ENCODE data around the gene PBX1. TPM values are rescaled to one million over a fixed set of nuclear protein-coding genes. Genes with fewer than 3 reads are reported as not detected.

Gene PBX1
- total and polyA plus RNA-seq, 5 experiments from 2014 or later, result 0.08 to 1.8 (median 1.4) TPM; not detected in 2

GRCh38 chr1:164586591-164586990, 27.6 kb downstream of the PBX1 start:
- Mint-ChIP-seq H3K36me3 (peaks cover 0 to 3% (median 1%) of the 10 kb centered on the region in 3 donors), H3K4me1 (peaks cover 0 to 2% (median 0%) of the 10 kb centered on the region in 4 donors), H3K27me3 (peaks cover 13 to 22% (median 16%) of the 10 kb centered on the region in 5 donors), H3K4me3 (no peak overlapping the region), H3K27ac (no peak overlapping the region), H3K9me3 (peaks cover 0 to 4% (median 0%) of the 10 kb centered on the region in 9 donors)
- no peak for ATAC-seq
- no peak for DNase-seq
- POLR2A ChIA-PET, result no interaction called here

GRCh38 chr1:164587617-164588501, 28.9 kb downstream of the PBX1 start:
- POLR2A ChIA-PET, result no interaction called here
- DNase-seq, result no peak
- Mint-ChIP-seq H3K27me3 (peaks cover 13 to 22% (median 18%) of the 10 kb centered on the region in 5 donors), H3K4me1 (peaks cover 0 to 2% (median 0%) of the 10 kb centered on the region in 4 donors), H3K27ac (no peak overlapping the region), H3K36me3 (peaks cover 0 to 3% (median 1%) of the 10 kb centered on the region in 3 donors), H3K4me3 (no peak overlapping the region), H3K9me3 (peaks cover 0 to 4% (median 0%) of the 10 kb centered on the region in 9 donors)
- ATAC-seq, result no peak

- Mint-ChIP-seq H3K36me3 (peaks cover 0 to 3% (median 0%) of the 10 kb centered on the region in 3 donors), H3K4me3 (no peak overlapping the region), H3K27me3 (peaks cover 13 to 22% (median 18%) of the 10 kb centered on the region in 5 donors), H3K9me3 (peaks cover 0 to 4% (median 0%) of the 10 kb centered on the region in 9 donors), H3K4me1 (peaks cover 0 to 2% (median 0%) of the 10 kb centered on the region in 4 donors), H3K27ac (no peak overlapping the region)
- ATAC-seq (no peak), DNase-seq (no peak)
- POLR2A ChIA-PET, result no interaction called here
These were observed 29.7 kb downstream of the PBX1 start for GRCh38 chr1:164588516-164589341.

DNA sequence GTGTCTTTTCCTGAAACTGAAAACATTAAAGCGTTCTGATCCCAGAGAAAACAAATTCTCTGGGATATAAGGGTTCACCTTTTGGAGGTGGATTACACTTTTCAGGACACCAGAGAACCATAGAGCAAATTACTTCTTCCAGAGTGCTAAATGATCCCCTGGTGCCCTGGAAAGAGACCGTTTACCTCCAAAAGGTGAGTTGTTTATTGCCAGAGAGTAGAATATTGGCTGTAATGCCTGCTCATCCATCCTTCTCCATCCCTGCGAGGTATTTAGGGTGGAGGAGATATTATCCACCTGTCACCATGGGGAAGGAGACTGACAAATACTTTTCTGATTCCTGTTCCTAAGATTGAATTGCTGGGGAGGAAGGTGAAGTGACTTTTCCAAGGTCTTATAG, 30.4 kb downstream of the PBX1 start:
- Mint-ChIP-seq H3K27me3 (peaks cover 13 to 22% (median 14%) of the 10 kb centered on the region in 5 donors), H3K27ac (no peak overlapping the region), H3K4me3 (no peak overlapping the region), H3K36me3 (peaks cover 0 to 3% (median 0%) of the 10 kb centered on the region in 3 donors), H3K4me1 (peaks cover 0 to under 1% (median 0%) of the 10 kb centered on the region in 4 donors), H3K9me3 (peaks cover 0 to 2% (median 0%) of the 10 kb centered on the region in 9 donors)
- POLR2A ChIA-PET, result no interaction called here
- ATAC-seq, result no peak
- no peak for DNase-seq

DNA sequence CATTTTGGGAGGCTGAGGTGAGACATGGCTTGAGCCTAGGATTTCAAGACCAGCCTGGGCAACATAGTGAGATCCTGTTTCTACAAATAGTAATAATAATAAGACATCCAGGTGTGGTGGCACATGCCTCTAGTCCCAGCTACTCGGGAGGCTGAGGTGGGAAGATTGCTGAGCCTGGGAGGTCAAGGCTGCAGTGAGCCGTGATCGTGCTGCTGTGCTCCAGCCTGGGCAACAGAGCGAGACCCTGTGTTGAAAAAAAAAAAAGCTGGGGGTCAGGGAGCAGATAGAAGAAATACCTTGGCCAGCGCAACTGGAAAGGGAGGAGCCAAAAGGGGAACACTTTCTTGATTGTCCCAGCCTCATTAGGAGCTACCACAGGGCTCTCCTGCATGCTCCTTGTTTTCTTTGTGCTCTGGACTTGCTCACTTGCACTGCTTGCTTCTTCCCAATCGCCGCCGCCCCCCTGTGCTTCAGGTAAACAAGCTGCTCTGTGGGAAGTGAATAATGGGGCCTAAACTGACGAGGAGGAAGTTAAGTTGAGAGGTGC, 31.1 kb downstream of the PBX1 start:
- Mint-ChIP-seq H3K4me3 (no peak overlapping the region), H3K27me3 (peaks cover 11 to 22% (median 13%) of the 10 kb centered on the region in 5 donors), H3K4me1 (no peaks in the 10 kb centered on the region), H3K9me3 (peaks cover 0 to 2% (median 0%) of the 10 kb centered on the region in 9 donors), H3K27ac (no peak overlapping the region), H3K36me3 (peaks cover 0 to 3% (median 0%) of the 10 kb centered on the region in 3 donors)
- POLR2A ChIA-PET, result no interaction called here
- no peak for ATAC-seq
- no peak for DNase-seq

GRCh38 chr1:164590592-164590991, 31.6 kb downstream of the PBX1 start:
- POLR2A ChIA-PET, result no interaction called here

DNA sequence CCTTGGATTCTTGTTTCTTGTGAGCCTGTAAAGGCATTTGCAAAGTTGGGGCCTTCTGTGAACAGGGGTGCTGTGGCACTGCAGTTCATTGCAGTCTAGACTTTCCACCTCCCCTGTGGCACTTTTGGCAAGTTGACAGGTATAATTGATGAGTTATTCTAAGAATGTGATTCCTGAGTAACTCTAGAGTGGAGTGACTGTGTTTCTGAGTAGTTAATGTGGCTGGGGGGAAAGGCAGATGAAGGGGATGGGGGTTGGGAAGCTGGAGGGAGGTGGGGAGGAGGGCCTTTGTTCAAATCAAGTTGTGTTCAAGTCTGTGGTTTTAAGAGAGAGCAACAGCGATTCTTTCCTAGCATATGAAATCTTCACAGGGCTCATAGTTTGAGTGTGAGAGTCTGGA, 32.9 kb downstream of the PBX1 start:
- Mint-ChIP-seq H3K4me1 (no peaks in the 10 kb centered on the region), H3K4me3 (no peak overlapping the region), H3K27me3 (peaks cover 8 to 22% (median 13%) of the 10 kb centered on the region in 5 donors), H3K27ac (peak overlapping the region in 1 of 10 donors; percentile 1), H3K9me3 (peaks cover 0 to 2% (median 0%) of the 10 kb centered on the region in 9 donors), H3K36me3 (peaks cover 0 to 3% (median 0%) of the 10 kb centered on the region in 3 donors)
- DNase-seq (no peak), ATAC-seq (no peak)
- POLR2A ChIA-PET, result no interaction called here

More at GRCh38 chr1:164590592-164590991, 31.6 kb downstream of the PBX1 start:
- peaks cover 0 to 2% (median 0%) of the 10 kb centered on the region in 9 donors for H3K9me3 Mint-ChIP-seq
- DNase-seq, result no peak
- peaks cover 11 to 22% (median 13%) of the 10 kb centered on the region in 5 donors for H3K27me3 Mint-ChIP-seq
- no peak overlapping the region for H3K27ac Mint-ChIP-seq
- H3K4me1 Mint-ChIP-seq, result no peaks in the 10 kb centered on the region
- ATAC-seq, result no peak
- peaks cover 0 to 3% (median 0%) of the 10 kb centered on the region in 3 donors for H3K36me3 Mint-ChIP-seq
- no peak overlapping the region for H3K4me3 Mint-ChIP-seq

DNA sequence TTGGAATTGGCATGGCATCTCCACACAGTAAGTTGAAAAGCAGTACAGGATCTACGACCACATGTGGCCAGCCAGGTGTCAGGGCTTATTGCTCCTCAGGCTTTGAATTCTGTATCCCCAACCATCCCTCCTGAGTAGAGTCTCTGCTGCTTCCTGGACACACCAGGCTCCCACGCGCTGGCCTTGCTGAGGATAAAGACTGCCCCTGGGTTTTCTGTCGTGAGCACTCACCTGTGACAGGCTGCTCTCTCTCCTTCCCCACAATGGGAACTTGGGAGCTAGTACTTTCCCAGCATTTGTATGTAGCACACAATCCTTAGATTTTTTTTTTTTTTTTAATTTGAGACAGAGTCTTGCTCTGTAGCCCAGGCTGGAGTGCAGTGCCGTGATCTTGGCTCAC, 33.6 kb downstream of the PBX1 start:
- ATAC-seq (no peak), DNase-seq (no peak)
- no peaks in the 10 kb centered on the region for H3K4me1 Mint-ChIP-seq
- POLR2A ChIA-PET, result no interaction called here
- H3K27ac Mint-ChIP-seq, result peak overlapping the region in 1 of 10 donors; percentile 53
- peaks cover 0 to 2% (median 0%) of the 10 kb centered on the region in 9 donors for H3K9me3 Mint-ChIP-seq
- H3K27me3 Mint-ChIP-seq, result peaks cover 7 to 18% (median 11%) of the 10 kb centered on the region in 5 donors
- peaks cover 0 to 3% (median 0%) of the 10 kb centered on the region in 3 donors for H3K36me3 Mint-ChIP-seq
- no peak overlapping the region for H3K4me3 Mint-ChIP-seq

DNA sequence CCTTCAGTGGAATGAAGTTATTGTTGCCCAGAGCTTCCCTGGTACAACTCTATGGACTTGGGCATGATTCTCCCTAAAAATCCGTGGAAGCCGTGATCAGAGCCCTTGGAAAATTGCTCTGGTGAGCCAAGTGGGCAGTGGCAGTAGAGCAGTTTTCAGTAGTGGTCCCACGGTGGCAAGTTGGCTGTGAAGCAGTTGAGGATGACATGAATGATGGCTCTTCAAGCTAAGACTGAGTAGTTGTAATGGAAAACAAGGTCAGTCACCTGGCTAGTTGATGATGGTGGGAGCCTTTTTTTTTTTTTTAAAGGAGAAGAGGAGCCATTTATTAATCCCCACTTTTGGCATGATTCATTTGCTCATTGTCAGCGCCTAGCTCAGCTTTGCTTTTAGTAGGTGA, 36.2 kb downstream of the PBX1 start:
- H3K4me1 Mint-ChIP-seq, result no peaks in the 10 kb centered on the region
- no peak overlapping the region for H3K4me3 Mint-ChIP-seq
- H3K9me3 Mint-ChIP-seq, result peaks cover 0 to 2% (median 0%) of the 10 kb centered on the region in 9 donors
- H3K27me3 Mint-ChIP-seq, result peaks cover 0 to 6% (median 2%) of the 10 kb centered on the region in 5 donors
- ATAC-seq (no peak), DNase-seq (no peak)
- H3K36me3 Mint-ChIP-seq, result no peaks in the 10 kb centered on the region
- no peak overlapping the region for H3K27ac Mint-ChIP-seq
- POLR2A ChIA-PET, result no interaction called here

DNA sequence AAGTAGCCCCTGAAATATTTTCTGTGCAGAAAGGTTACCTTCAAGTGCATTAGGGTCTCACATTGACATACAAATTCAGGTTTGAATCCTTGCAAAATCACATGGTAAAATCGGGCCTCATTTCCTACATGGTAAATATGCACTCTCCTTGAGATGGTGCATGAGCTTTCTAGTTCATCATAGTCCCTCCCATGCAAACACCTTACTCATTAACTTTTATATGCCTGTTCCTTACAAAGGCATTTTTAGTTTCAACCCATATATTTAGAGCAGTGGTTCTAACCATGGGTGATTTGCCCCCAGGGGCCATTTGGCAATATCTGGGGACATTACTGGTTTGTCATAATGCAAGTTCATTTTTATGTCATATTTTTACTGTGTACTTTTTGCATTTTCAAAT, 37.2 kb downstream of the PBX1 start:
- no peak for ATAC-seq
- POLR2A ChIA-PET, result no interaction called here
- Mint-ChIP-seq H3K36me3 (no peaks in the 10 kb centered on the region), H3K9me3 (peaks cover 0 to 2% (median 0%) of the 10 kb centered on the region in 9 donors), H3K27me3 (peaks cover 0 to 3% (median 0%) of the 10 kb centered on the region in 5 donors), H3K4me1 (no peaks in the 10 kb centered on the region), H3K27ac (no peak overlapping the region), H3K4me3 (no peak overlapping the region)
- no peak for DNase-seq

- Mint-ChIP-seq H3K4me1 (no peaks in the 10 kb centered on the region), H3K36me3 (no peaks in the 10 kb centered on the region), H3K27me3 (peaks cover 0 to 2% (median 0%) of the 10 kb centered on the region in 5 donors), H3K9me3 (no peaks in the 10 kb centered on the region), H3K4me3 (no peak overlapping the region), H3K27ac (no peak overlapping the region)
- no peak for DNase-seq
- POLR2A ChIA-PET, result no interaction called here
- ATAC-seq, result no peak
These were observed 39.7 kb downstream of the PBX1 start for GRCh38 chr1:164598719-164599118.

- no peak for DNase-seq
- Mint-ChIP-seq H3K27me3 (peaks cover 0 to 2% (median 1%) of the 10 kb centered on the region in 5 donors), H3K9me3 (no peaks in the 10 kb centered on the region), H3K36me3 (no peaks in the 10 kb centered on the region), H3K4me3 (no peak overlapping the region), H3K4me1 (no peaks in the 10 kb centered on the region), H3K27ac (no peak overlapping the region)
- no peak for ATAC-seq
- POLR2A ChIA-PET, result no interaction called here
These were observed 40.3 kb downstream of the PBX1 start for GRCh38 chr1:164599272-164599671.
